ENCODE measurements around the gene PLAAT3. TPM values are rescaled to one million over a fixed set of nuclear protein-coding genes. Genes with fewer than 3 reads are reported as not detected.
"Not testable (repeated sequence)": the region's sequence is repeated elsewhere in the genome, so short reads cannot be mapped to it uniquely, and the experiment has no call there.

The PLAAT3 gene
- total RNA-seq, 1 donor from 2014 or later = 8.0 TPM

- Histone ChIP-seq H4K20me1 (ENCODE audit: low read depth) (no peaks in the 10 kb centered on the region), H3K4me2 (no peak overlapping the region), H3K27ac (no peak overlapping the region), H3K36me3 (no peaks in the 10 kb centered on the region), H2AFZ (replicated peaks) (no peak overlapping the region), H3K9me3 (ENCODE audit: low read depth) (no peaks in the 10 kb centered on the region), H3K27me3 (no peaks in the 10 kb centered on the region), H3F3A (ENCODE audit: low read depth) (no peaks in the 10 kb centered on the region), H3K79me2 (ENCODE audit: low read depth) (no peaks in the 10 kb centered on the region), H3K4me3 (no peak overlapping the region), H3K4me1 (no peaks in the 10 kb centered on the region), H3K9ac (no peak overlapping the region)
- TF ChIP-seq EZH2phosphoT487 (IDR thresholded peaks at IDR 0.05) (no peak), CTCF (IDR thresholded peaks at IDR 0.05) (no peak), EZH2 (IDR thresholded peaks at IDR 0.05) (no peak)
- no peaks in the 10 kb centered on the region for H3K9me3 Mint-ChIP-seq
- H3K36me3 Mint-ChIP-seq = no peaks in the 10 kb centered on the region
- peaks cover 5% of the 10 kb centered on the region for H3K4me1 Mint-ChIP-seq
- H3K27me3 Mint-ChIP-seq (ENCODE audit: insufficient read depth, low read depth) = peaks cover 2% of the 10 kb centered on the region
- no peak overlapping the region for H3K27ac Mint-ChIP-seq
- DNase-seq (ENCODE audit: low spot score) = no peak
- no peak overlapping the region for H3K4me3 Mint-ChIP-seq
Measured at GRCh38 chr11:63547061-63547460, 67.2 kb downstream of the PLAAT3 start.

DNA sequence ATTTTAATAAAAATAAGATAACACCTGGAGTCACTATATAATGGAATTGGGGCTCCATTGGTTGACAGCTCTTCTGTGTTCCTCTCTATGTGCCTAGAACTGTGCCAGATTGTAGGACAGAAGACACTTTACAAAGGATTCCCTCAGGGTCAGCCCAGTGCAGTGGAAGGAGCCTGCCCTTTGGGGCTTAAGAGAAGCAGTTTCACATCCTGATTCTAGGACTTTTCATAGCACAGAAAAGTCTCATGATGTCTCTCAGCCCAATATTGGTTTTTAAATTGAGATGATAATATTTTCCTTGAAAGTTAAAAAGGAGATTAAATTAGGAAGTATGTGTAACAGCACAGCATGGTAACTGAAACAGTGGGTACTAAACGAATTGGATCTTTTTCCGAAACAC, 70.5 kb downstream of the PLAAT3 start:
- no peak for TF ChIP-seq CTCF (IDR thresholded peaks at IDR 0.05)
- TF ChIP-seq EZH2phosphoT487 (IDR thresholded peaks at IDR 0.05) = no peak
- TF ChIP-seq EZH2 (IDR thresholded peaks at IDR 0.05) = no peak
- Histone ChIP-seq H3K4me1 (no peaks in the 10 kb centered on the region), H3K9me3 (ENCODE audit: low read depth) (no peaks in the 10 kb centered on the region), H2AFZ (replicated peaks) (no peak overlapping the region), H3K9ac (no peak overlapping the region), H3F3A (ENCODE audit: low read depth) (no peaks in the 10 kb centered on the region), H3K4me3 (no peak overlapping the region), H3K79me2 (ENCODE audit: low read depth) (no peaks in the 10 kb centered on the region), H3K36me3 (no peaks in the 10 kb centered on the region), H4K20me1 (ENCODE audit: low read depth) (no peaks in the 10 kb centered on the region), H3K27ac (no peak overlapping the region), H3K4me2 (no peak overlapping the region), H3K27me3 (no peaks in the 10 kb centered on the region)
- H3K4me3 Mint-ChIP-seq = no peak overlapping the region
- no peaks in the 10 kb centered on the region for H3K9me3 Mint-ChIP-seq
- peaks cover 3% of the 10 kb centered on the region for H3K27me3 Mint-ChIP-seq (ENCODE audit: insufficient read depth, low read depth)
- H3K27ac Mint-ChIP-seq = no peak overlapping the region
- DNase-seq (ENCODE audit: low spot score) = no peak
- no peaks in the 10 kb centered on the region for H3K4me1 Mint-ChIP-seq
- no peaks in the 10 kb centered on the region for H3K36me3 Mint-ChIP-seq

DNA sequence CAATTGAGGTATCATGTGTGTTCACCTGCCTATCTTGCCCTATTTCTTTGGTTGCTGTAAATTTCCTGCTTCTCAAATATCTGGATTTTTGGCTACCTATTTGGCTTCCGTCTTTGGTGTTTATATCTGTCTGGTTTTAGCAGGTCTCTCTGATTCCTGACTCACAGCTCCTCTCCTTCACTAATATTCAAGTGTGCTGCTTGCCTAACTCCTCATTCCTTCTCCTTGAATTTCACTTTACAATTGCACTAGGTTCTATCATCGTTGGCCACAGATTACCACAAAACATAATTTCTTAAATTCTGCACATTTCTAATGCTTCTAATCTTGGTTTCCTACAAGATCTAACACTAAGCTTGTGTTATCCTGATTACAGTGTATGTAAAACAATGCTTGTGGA, 71.7 kb downstream of the PLAAT3 start:
- not testable (repeated sequence) for H3K27ac ChIP-seq; H3K4me3 Mint-ChIP-seq; H3K27me3 ChIP-seq; H2AFZ ChIP-seq (replicated peaks); H3K36me3 ChIP-seq; H3K36me3 Mint-ChIP-seq; H3K9me3 ChIP-seq (ENCODE audit: low read depth); H4K20me1 ChIP-seq (ENCODE audit: low read depth); H3K9me3 Mint-ChIP-seq; H3K4me1 Mint-ChIP-seq; H3K4me3 ChIP-seq; H3K27me3 Mint-ChIP-seq (ENCODE audit: insufficient read depth, low read depth); H3K9ac ChIP-seq; DNase-seq (ENCODE audit: low spot score); H3K79me2 ChIP-seq (ENCODE audit: low read depth); H3K27ac Mint-ChIP-seq; H3F3A ChIP-seq (ENCODE audit: low read depth); H3K4me2 ChIP-seq; H3K4me1 ChIP-seq

- Histone ChIP-seq H4K20me1 (ENCODE audit: low read depth) (no peaks in the 10 kb centered on the region), H2AFZ (replicated peaks) (peak overlapping the region; percentile 57), H3K9ac (no peak overlapping the region), H3K4me1 (peaks cover 24% of the 10 kb centered on the region), H3K36me3 (no peaks in the 10 kb centered on the region), H3F3A (ENCODE audit: low read depth) (peaks cover 14% of the 10 kb centered on the region), H3K27ac (no peak overlapping the region), H3K79me2 (ENCODE audit: low read depth) (no peaks in the 10 kb centered on the region), H3K4me2 (no peak overlapping the region), H3K9me3 (ENCODE audit: low read depth) (no peaks in the 10 kb centered on the region), H3K4me3 (no peak overlapping the region), H3K27me3 (no peaks in the 10 kb centered on the region)
- H3K9me3 Mint-ChIP-seq = no peaks in the 10 kb centered on the region
- DNase-seq (ENCODE audit: low spot score) = no peak
- peak overlapping the region; percentile 88 for H3K27ac Mint-ChIP-seq
- H3K27me3 Mint-ChIP-seq (ENCODE audit: insufficient read depth, low read depth) = peaks cover 2% of the 10 kb centered on the region
- H3K4me3 Mint-ChIP-seq = no peak overlapping the region
- peaks cover 22% of the 10 kb centered on the region for H3K4me1 Mint-ChIP-seq
- TF ChIP-seq EZH2phosphoT487 (IDR thresholded peaks at IDR 0.05) (no peak), CTCF (IDR thresholded peaks at IDR 0.05) (no peak), EZH2 (IDR thresholded peaks at IDR 0.05) (no peak)
- H3K36me3 Mint-ChIP-seq = no peaks in the 10 kb centered on the region
Measured at GRCh38 chr11:63537293-63538101, 76.7 kb downstream of the PLAAT3 start.

All from neural progenitor cell (in vitro differentiated cells).